H7 (cell line): Measurements from ENCODE around the gene NEK9. TPM values are rescaled to one million over a fixed set of nuclear protein-coding genes. Genes with fewer than 3 reads are reported as not detected.

ENCODE experiments used
- DNase-seq: peaks from one replicate; pipeline ENCODE4 v3.0.0; 2012
- H3K27me3 ChIP-seq: 2 replicates; pipeline ENCODE4 v1.6.0; 2011; ENCODE audit warnings: mild to moderate bottlenecking, low read length; ENCODE audit not compliant: control insufficient read depth, insufficient read depth
- H3K36me3 ChIP-seq: replicated peaks from 2 replicates; pipeline ENCODE4 v1.5.1; 2011; ENCODE audit warnings: low read length; ENCODE audit not compliant: control insufficient read depth, insufficient read depth
- H3K4me3 ChIP-seq: 2 replicates; pipeline ENCODE4 v1.5.1; 2011; ENCODE audit warnings: low read depth, mild to moderate bottlenecking, control low read depth, low read length, moderate library complexity; ENCODE audit not compliant: insufficient read depth
- total RNA-seq: library from RNA; depleted of rRNA; stranded (reverse); fragments of >200 nt; shearing (Covaris generic); gene quantifications from 2 replicates; pipeline ENCODE4 v1.2.3, GENCODE V29; 2014; rRNA removed

NEK9 gene
- 23.0 and 38.4 TPM in 2 replicates for total RNA-seq

DNA sequence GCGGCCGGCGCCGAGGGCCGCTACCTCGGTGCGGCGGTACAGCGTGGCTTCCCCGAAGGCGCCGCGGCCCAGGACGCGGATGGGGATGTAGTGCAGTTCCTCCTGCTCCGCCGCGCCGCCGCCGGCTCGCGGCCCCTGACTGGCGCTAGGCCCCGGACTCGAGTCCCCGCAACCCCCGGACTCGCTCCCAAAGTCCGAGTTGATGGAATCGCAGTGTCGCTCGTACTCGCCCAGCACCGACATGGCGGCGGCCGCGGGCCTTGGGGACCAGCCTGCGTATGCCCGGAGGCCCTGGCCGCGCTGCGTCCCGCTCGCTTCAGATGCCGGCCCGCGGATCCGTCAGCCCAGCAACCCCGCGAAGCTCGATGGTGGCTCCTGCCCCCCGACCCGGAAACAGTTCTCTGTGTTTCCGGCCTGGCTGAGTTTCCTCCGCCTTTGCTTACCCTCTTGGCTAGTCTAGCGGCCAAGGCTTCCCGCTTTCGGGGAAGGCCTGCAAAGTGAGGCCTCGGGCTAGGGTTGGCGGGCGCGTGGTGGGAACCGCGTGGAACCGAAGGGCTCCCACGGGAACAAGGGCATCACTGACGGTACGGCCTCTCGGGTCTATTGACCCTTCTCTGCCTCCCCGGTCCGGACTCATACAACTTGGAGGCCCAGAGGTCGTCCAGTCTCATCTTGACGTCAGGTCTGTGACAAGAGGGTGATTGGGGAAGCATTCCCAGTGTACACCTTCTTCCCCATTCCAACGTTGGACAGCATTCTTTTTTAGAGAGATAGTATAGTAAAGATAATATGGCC, at the start of gene NEK9:
Gene NEK9, minus strand, starts transcription at position 370 of the 795 bp plus-strand sequence. Its CDS starts 127 bp downstream, at position 243.
- Histone ChIP-seq H3K36me3 (no peaks in the 10 kb centered on the region), H3K27me3 (no peaks in the 10 kb centered on the region), H3K4me3 (peak within 1 kb of the TSS; percentile 86)
- peak; percentile 89 for DNase-seq

DNA sequence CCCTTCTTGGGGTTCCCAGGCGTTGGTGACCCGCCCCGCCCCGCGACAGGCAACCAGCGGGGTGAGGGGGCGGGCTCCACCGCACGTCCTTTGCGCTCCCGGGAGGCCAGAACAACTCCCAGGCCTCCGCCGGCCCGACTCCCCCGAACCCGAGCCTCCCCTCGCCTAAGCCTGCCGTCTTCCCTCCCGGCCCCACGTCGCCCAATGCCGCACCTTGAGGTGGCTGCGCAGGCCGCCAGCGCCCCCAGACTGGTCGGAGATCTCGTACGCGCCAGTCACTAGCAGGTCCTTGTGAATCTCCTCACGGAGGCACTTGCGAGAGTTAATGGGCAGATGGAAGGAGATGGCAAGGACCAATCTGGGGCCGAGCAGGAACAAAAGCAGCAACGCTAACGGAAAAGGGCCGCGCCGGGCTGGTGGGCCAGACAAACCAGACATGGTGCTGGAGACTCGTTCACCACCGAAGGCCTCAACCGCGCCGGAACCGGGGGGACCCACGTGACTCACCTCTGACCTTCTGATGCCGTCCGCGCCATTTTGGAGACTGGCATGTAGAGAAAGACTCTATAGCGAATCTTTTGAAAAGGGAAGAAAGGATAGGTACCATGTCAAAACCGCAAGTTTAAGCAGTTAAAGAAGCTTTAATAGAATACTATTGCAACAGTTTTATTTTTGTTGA, 49.4 kb upstream of the NEK9 start, which contains the start of gene TMED10:
Gene TMED10, minus strand, starts transcription at position 471 of the 679 bp plus-strand sequence. Its CDS starts 33 bp downstream, at position 438.
- no peaks in the 10 kb centered on the region for H3K27me3 ChIP-seq
- peak within 1 kb of the TSS; percentile 94 for H3K4me3 ChIP-seq
- H3K36me3 ChIP-seq, result no peaks in the 10 kb centered on the region
- peak; percentile 93 for DNase-seq

DNA sequence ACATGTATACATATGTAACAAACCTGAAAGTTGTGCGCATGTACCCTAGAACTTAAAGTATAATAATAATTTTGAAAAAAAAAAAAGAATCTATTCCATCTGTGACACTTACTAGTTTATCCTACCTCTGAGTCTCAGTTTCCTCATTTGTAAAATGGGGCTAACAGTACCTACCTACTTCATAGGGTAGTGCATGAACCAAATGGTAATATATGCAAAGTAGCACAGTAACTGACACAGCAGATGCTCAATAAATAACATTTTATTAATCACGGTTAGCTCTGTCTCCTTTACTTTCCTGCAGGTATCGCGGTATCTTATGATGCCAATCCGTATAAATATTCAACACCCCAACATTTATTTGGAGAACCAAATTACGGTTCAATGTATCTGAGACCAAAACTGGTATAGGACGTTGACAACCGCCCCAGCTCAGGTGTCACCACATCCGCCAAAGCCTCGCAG, 48.9 kb upstream of the NEK9 start:
- Histone ChIP-seq H3K27me3 (no peaks in the 10 kb centered on the region), H3K36me3 (no peaks in the 10 kb centered on the region), H3K4me3 (peak overlapping the region; percentile 94)
- DNase-seq, result no peak

DNA sequence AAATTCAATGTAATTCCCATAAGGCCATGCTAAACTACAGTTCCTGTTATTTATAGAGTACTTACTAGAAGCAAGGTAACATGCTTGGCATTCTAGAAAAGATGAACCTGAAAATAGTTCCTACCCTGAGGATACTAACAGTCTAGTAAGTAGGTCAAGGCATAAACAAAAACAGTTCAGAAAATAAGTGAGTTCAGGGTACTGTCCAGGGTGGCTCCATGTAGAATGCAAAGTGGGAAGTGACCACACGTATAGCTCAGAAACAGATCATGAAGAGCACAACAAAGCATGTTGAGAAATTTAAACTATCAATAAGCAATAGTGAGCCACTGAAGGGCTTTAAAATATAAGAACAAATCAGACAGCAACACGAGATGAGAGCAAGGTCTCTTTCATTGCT, 47.2 kb upstream of the NEK9 start:
- DNase-seq, result no peak
- H3K4me3 ChIP-seq, result no peak overlapping the region
- no peaks in the 10 kb centered on the region for H3K27me3 ChIP-seq
- H3K36me3 ChIP-seq, result no peaks in the 10 kb centered on the region

DNA sequence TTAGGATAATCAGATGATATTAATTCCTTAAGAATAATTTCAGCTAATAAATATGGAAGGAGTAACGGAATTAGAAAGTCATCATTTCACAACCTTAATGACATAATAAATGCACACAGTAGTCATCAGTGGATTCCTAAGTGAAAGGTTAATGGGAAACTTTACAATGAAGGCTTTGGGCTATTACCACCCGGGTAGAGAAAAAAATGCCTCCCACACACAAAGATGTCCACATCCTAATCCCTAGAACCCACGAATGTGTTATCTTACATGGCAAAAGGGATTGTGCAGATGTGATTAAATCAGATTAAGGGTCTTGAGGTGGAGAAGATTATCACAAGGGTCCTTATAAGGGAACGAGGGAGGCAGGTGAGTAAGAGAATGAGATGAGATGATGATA, 43.9 kb upstream of the NEK9 start:
- DNase-seq, result no peak
- Histone ChIP-seq H3K4me3 (no peak overlapping the region), H3K27me3 (no peaks in the 10 kb centered on the region), H3K36me3 (no peaks in the 10 kb centered on the region)

DNA sequence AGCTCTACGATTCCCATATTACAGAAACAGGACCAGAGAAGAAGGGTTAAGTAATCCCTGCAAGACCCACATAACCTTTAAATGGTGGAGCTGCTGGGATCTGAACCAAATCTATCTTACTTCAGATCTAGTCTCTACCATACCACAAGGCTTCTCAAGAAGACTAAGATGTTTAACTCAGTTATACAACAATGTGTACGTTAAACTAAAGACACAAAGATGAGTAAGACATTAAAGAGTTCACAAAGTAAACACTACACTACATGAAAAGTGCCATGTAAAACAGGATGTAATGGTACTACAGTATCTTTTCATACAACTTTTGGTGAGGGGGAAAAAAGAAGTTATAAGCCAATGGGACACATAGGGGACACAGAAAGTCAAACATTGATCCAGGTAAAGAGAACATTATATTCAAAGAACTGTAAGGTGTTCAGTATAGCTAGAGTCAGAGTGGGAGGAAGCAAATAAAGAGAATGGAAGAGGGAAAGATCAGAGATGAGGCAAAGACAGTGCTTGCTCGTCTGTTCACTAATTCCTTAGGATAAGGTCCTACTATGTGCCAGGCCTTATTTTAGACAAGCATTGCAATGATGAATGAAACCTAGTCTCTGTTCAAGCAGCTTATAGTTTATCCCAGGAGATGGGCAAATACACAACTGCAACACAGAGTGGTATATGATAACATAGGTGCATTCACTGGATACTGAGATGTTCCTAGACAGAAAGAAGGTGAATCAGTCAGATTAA, 41.9 kb upstream of the NEK9 start:
- H3K4me3 ChIP-seq, result no peak overlapping the region
- no peaks in the 10 kb centered on the region for H3K27me3 ChIP-seq
- H3K36me3 ChIP-seq, result no peaks in the 10 kb centered on the region
- DNase-seq, result no peak

DNA sequence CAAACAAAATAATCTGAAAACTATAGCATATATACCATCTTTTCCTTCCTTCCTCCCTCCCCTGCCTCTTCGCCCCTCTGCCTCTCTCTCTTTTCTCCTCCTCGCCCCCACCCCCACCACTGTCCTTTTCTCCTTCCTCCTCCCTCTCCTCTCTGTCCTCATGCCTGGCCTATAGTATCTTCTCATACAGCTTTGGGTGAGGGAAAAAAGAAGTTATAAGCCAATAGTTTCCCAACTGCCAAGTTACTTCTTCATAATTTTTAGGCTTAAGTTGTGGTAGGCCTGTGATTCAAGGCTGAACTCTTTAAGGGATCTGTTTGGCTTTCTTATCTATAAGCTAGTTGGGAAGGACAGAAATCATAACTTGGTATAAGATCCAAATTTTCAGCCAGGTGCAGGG, 40.5 kb upstream of the NEK9 start:
- DNase-seq, result no peak
- Histone ChIP-seq H3K4me3 (no peak overlapping the region), H3K36me3 (no peaks in the 10 kb centered on the region)

DNA sequence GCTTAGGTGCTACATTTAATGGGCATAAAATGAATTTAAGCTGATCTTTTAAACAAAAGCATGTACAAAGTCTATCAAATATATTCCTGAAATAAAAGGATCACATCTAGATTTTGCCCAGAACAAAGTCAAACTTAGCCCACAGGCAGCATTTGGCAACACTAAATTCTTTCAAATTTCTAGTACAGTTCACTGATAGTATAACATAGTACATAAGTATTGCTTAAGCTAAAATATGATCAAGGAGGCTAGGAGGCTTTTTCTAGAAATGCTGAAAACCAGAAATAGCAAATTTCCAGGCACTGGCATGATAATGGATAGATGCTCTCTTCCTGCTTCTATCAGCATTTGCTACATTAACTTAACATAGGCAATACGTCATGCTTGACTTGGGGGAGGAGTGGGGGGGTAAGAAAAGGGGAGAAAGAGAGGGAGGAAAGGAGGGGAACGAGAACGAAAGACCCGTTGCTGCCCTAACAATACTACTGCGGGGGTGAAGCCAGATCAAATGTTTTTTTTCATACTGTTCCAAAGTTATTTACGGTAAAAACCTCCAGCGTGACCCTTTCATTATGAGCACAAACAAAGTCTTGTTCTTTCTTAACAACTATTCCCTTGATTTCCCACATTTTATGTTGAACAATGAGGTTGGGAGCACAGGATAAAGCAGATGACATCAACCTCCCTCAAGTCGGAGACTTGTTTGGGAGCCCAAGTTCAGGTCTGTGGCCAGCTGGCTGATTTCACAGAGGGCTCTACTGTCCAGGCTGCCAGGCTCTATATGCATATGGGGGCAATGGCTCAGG, 38.9 kb upstream of the NEK9 start:
- no peaks in the 10 kb centered on the region for H3K36me3 ChIP-seq
- H3K27me3 ChIP-seq, result no peaks in the 10 kb centered on the region
- no peak for DNase-seq
- H3K4me3 ChIP-seq, result no peak overlapping the region

More for the DNA sequence above, 40.5 kb upstream of the NEK9 start:
- H3K27me3 ChIP-seq, result no peaks in the 10 kb centered on the region

DNA sequence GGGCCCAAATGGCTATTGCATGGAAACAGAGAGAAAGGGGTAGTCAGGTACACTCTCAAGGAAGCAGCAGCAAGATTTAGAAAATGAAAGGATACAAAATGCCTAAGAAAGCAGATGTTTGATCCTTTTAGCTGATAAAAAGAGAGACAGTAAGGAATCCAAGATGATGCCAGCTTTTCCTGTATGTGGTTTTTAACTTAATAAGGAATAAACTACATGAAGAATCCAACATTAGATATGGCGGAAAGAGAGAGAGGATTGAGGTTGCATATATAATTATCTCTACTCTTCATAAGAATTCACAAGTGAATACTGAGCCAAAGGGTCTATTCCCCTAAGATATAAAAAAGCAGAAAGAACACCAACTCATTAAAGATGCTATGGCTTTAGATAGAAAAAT, 38.0 kb upstream of the NEK9 start:
- Histone ChIP-seq H3K27me3 (no peaks in the 10 kb centered on the region), H3K36me3 (no peaks in the 10 kb centered on the region), H3K4me3 (no peak overlapping the region)
- no peak for DNase-seq

DNA sequence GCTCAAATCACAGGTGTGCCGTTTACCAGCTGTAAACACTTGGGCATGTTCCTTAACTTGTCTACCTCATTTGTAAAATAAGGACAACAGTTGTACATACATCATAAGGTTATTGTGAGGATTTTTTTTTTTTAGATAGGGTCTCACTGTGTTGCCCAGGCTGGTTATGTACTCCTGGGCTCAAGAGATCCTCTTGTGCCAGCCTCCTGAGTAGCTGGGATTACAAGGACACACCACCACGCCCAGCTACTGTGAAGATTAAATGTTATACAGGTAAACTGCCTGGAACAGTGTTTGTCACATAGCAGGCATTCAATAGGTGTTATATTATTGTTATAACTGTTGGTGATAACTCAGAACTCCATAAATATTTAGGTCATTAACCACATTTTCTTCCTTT, 36.8 kb upstream of the NEK9 start:
- H3K36me3 ChIP-seq, result no peaks in the 10 kb centered on the region
- H3K4me3 ChIP-seq, result no peak overlapping the region
- DNase-seq, result no peak
- H3K27me3 ChIP-seq, result no peaks in the 10 kb centered on the region

DNA sequence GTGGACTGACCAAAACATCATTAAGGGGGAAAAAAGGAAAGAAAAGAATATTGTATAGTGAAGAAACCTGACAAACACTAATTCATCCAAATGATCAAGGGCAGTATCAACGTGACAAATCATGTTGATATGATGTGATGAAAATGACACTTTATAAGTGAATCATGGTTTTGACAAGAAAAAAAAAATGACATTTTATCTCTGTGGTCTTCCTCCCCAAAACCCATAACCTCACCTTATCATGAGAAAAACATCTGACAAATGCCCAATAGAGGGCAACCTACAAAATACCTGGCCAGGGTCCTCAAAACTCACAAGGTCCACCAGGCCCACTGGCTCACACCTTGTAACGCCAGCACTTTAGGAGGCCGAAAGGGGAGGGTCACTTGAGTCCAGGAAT, 35.8 kb upstream of the NEK9 start:
- H3K4me3 ChIP-seq, result no peak overlapping the region
- no peaks in the 10 kb centered on the region for H3K36me3 ChIP-seq
- H3K27me3 ChIP-seq, result no peaks in the 10 kb centered on the region
- DNase-seq, result no peak

DNA sequence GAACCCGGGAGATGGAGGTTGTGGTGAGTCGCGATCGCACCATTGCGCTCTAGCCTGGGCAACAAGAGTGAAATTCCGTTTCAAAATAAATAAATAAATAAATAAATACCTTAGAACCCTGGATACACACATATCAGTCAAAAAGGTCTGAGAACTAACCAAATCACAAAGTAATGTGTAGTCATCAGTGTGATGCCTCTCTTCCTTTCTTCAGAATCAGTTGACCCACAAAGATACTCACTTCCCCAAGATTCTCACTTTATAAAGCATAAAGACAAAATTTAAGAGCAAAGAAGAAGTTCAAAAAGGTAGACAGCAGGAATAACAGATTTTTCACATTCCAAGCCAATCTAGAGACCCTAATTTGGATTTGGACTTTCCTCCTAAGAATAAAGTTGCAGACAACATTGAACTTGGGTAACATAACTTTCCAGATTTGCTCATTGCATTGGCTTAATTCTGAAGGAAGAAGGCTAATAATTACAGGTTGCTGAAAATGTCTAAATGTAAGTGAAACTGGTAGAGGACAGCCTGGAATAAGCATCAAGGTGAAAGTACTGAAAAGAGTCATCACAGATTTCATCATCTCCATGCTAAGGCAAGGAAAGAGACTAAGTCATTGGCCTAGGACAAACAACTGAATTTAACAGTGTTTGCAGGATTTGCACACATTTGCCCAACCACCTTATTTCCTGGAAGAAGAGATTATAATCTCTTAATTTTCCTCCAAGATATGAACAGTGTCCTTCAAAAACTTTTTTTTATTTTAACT, 32.2 kb upstream of the NEK9 start:
- Histone ChIP-seq H3K4me3 (no peak overlapping the region), H3K36me3 (no peaks in the 10 kb centered on the region), H3K27me3 (no peaks in the 10 kb centered on the region)
- DNase-seq, result no peak

DNA sequence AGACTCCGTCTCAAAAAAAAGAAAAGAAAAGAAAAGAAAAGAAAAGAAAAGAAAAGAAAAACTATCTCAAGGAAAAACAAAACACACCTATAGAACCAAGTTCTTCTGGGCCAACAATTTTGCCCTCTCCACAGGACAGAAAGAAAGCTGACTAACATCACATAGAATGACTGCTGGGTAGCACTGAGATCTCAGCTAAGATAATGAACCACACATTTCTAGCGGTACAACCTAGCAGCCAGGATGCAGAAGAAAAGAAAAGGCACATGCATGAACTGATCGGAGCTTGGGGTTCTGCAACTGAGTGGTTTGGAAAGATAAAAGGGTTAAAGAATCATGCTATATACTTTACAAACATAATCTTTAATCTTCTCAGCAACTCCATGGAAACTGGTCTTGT, 30.1 kb upstream of the NEK9 start:
- Histone ChIP-seq H3K4me3 (no peak overlapping the region), H3K36me3 (no peaks in the 10 kb centered on the region)
- DNase-seq, result no peak

More for the DNA sequence above, 30.1 kb upstream of the NEK9 start:
- no peaks in the 10 kb centered on the region for H3K27me3 ChIP-seq
